GM12892 (cell line): ENCODE measurements around the gene KCNK13.

ENCODE experiments used
- POLR2A ChIP-seq: IDR thresholded peaks from 2 replicates; pipeline ENCODE4 v1.6.1; 2011; ENCODE audit warnings: low read depth, low read length, control low read depth
- POLR2AphosphoS5 ChIP-seq: IDR thresholded peaks from 2 replicates; pipeline ENCODE4 v1.6.1; 2011; ENCODE audit warnings: low read depth, low read length, control low read depth
- TAF1 ChIP-seq: IDR thresholded peaks from 2 replicates; pipeline ENCODE4 v1.6.1; 2011; ENCODE audit warnings: low read depth, mild to moderate bottlenecking, control low read depth, low read length, borderline replicate concordance

GRCh38 chr14:90177539-90178189, 115.9 kb downstream of the KCNK13 start:
- TF ChIP-seq POLR2A (no peak), TAF1 (no peak), POLR2AphosphoS5 (no peak)
